ENCODE results near the gene PARD3.
"Not testable (repeated sequence)": the region's sequence is repeated elsewhere in the genome, so short reads cannot be mapped to it uniquely, and the experiment has no call there.

The PARD3 gene

DNA sequence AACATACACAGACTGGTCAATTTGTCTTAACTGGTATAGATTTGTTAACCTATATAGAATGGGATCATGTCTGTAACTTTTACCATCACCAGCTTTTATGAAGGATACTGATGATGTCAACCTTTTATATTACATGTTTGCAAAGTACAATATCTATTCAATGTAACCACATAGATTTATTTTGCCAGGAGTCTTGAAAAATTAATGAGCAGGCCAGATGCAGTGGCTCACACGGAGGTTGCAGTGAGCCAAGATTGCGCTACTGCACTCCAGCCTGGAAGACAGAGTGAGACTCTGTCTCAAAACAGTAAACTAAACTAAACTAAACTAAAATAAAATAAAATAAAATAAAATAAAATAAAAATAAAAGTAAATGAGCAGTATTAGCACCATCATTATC is 30.0 kb upstream of the PARD3 start:
- H3K4me3 ChIP-seq (ENCODE audit: low read depth in 1 of 2, low read length in 2 of 2): no peak overlapping the region
- H3K27me3 ChIP-seq (ENCODE audit: low read depth, low read length): no peaks in the 10 kb centered on the region
- H3K9me3 ChIP-seq (ENCODE audit: control insufficient read depth in 1 of 2, low read length in 2 of 2): no peaks in the 10 kb centered on the region
- no peak overlapping the region for H3K27ac ChIP-seq (ENCODE audit: low read length)
- H3K4me1 ChIP-seq (ENCODE audit: control insufficient read depth in 1 of 2, insufficient read depth in 2 of 2, low read length in 2 of 2): no peaks in the 10 kb centered on the region
- H3K36me3 ChIP-seq (ENCODE audit: control insufficient read depth in 1 of 2, insufficient read depth in 2 of 2, low read length in 2 of 2): no peaks in the 10 kb centered on the region

DNA sequence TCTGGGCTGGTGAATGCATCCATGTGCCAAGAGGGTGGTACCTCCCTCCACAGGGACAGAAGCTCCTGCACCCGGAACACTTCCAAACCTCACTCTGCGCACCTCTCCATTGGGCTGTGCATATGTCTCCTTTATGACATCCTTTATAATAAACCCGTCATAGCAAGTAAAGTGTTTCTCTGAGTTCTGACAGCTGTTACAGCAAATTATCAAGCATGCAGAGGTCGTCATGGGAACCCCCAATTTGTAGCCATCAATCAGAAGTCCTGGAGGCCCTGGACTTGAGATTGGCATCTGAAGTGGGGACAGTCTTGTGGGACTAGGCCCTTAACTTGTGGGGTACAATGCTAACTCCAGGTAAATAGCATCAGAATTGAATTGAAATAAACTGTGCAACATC is 29.4 kb upstream of the PARD3 start:
- Histone ChIP-seq H3K27me3 (ENCODE audit: low read depth, low read length) (no peaks in the 10 kb centered on the region), H3K9me3 (ENCODE audit: control insufficient read depth in 1 of 2, low read length in 2 of 2) (no peaks in the 10 kb centered on the region), H3K27ac (ENCODE audit: low read length) (no peak overlapping the region), H3K36me3 (ENCODE audit: control insufficient read depth in 1 of 2, insufficient read depth in 2 of 2, low read length in 2 of 2) (no peaks in the 10 kb centered on the region), H3K4me3 (ENCODE audit: low read depth in 1 of 2, low read length in 2 of 2) (no peak overlapping the region), H3K4me1 (ENCODE audit: control insufficient read depth in 1 of 2, insufficient read depth in 2 of 2, low read length in 2 of 2) (no peaks in the 10 kb centered on the region)

DNA sequence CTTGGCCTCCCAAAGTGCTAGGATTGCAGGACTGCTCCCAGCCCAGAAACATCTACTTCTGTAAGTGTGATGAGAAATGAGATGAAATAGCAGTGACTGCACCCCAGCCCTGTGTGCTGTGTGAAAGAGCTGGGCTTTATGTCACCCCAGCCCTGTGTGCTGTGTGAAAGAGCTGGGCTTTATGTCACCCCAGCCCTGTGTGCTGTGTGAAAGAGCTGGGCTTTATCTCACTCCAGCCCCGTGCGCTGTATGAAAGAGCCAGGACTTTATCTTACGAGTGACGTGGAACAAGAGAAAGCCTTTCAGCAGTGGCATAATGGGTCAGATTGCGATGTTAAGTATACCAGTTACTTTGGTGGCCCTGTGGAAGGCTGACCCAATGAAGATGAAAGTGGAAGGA is 28.4 kb upstream of the PARD3 start:
- H3K9me3 ChIP-seq (ENCODE audit: control insufficient read depth in 1 of 2, low read length in 2 of 2); H3K4me1 ChIP-seq (ENCODE audit: control insufficient read depth in 1 of 2, insufficient read depth in 2 of 2, low read length in 2 of 2); H3K36me3 ChIP-seq (ENCODE audit: control insufficient read depth in 1 of 2, insufficient read depth in 2 of 2, low read length in 2 of 2); H3K4me3 ChIP-seq (ENCODE audit: low read depth in 1 of 2, low read length in 2 of 2); H3K27me3 ChIP-seq (ENCODE audit: low read depth, low read length); H3K27ac ChIP-seq (ENCODE audit: low read length): not testable (repeated sequence)

DNA sequence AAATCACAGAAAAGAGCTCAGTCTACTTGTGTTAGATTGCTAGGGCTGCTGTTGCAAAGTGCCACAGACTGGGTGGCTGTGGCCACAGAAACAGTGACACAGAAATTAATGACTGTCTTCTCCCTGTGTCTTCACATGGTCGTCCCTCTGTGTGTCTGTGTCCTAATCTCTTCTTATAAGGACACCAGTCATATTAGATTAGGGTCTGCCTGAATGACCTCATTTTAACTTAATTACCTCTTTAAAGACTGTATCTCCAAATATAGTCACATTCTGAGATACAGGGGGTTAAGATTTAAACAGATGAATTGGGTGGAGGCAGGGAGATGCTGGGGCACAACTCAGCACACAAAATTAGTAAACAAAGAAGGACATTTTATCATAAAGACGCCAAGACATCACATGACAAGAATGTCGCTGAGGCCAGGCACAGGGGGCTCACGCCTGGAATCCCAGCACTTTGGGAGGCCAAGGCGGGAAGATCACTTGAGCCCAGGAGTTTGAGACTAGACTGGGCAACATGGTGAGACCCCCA is 23.3 kb upstream of the PARD3 start:
- H3K4me1 ChIP-seq (ENCODE audit: control insufficient read depth in 1 of 2, insufficient read depth in 2 of 2, low read length in 2 of 2): no peaks in the 10 kb centered on the region
- no peaks in the 10 kb centered on the region for H3K36me3 ChIP-seq (ENCODE audit: control insufficient read depth in 1 of 2, insufficient read depth in 2 of 2, low read length in 2 of 2)
- H3K27ac ChIP-seq (ENCODE audit: low read length): no peak overlapping the region
- no peak overlapping the region for H3K4me3 ChIP-seq (ENCODE audit: low read depth in 1 of 2, low read length in 2 of 2)
- no peaks in the 10 kb centered on the region for H3K27me3 ChIP-seq (ENCODE audit: low read depth, low read length)
- no peaks in the 10 kb centered on the region for H3K9me3 ChIP-seq (ENCODE audit: control insufficient read depth in 1 of 2, low read length in 2 of 2)

DNA sequence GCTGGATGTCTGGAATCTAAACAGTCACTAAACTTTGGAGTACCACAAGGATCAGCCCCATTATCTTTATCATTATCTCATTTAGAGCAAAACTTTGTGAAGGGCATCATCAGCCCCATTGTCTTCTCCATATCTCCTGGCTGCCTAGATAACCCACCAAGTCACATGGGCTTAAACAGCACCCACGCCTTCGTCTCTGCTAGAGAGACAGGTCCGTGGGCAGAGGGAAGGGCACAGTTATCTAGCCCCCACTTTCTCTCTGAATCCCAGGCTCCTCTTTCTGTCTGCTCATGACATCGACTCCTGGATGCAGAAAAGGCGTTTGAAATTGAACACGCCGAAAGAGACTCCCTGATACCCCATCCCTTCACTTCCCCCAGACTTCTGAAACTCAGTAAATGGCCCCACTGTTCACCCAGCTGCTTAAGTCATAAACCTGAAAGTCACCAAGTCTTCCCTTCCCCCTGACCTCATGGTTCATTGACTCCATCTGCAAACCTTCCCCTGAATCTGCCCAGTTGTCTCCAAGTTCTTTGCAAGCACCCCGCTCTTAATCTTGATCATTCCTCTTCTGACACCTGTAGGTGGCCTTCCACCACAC is 20.9 kb upstream of the PARD3 start:
- Histone ChIP-seq H3K4me3 (ENCODE audit: low read depth in 1 of 2, low read length in 2 of 2) (no peak overlapping the region), H3K27ac (ENCODE audit: low read length) (no peak overlapping the region), H3K27me3 (ENCODE audit: low read depth, low read length) (peaks cover 4% of the 10 kb centered on the region), H3K36me3 (ENCODE audit: control insufficient read depth in 1 of 2, insufficient read depth in 2 of 2, low read length in 2 of 2) (no peaks in the 10 kb centered on the region), H3K4me1 (ENCODE audit: control insufficient read depth in 1 of 2, insufficient read depth in 2 of 2, low read length in 2 of 2) (no peaks in the 10 kb centered on the region), H3K9me3 (ENCODE audit: control insufficient read depth in 1 of 2, low read length in 2 of 2) (no peaks in the 10 kb centered on the region)

DNA sequence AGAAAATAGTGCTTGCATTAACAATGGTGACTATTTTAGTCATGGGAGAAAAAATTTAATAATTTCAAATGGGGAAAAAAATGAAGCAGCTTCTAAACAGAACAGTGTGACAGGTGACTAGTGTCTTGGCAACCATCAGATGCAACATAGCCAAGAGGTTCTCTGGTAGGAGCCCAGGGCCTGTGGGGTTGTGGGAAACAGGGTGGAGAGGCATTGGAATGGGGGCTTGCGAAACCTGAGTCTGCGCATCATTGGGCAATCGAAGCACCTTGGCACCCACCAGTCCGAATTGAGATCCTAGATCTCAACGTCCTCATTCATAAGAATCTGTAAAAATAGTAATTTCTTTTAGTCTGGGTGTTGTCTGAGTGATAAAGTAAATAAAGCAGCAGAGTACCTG is 19.2 kb upstream of the PARD3 start:
- Histone ChIP-seq H3K4me3 (ENCODE audit: low read depth in 1 of 2, low read length in 2 of 2) (no peak overlapping the region), H3K9me3 (ENCODE audit: control insufficient read depth in 1 of 2, low read length in 2 of 2) (no peaks in the 10 kb centered on the region), H3K36me3 (ENCODE audit: control insufficient read depth in 1 of 2, insufficient read depth in 2 of 2, low read length in 2 of 2) (no peaks in the 10 kb centered on the region), H3K4me1 (ENCODE audit: control insufficient read depth in 1 of 2, insufficient read depth in 2 of 2, low read length in 2 of 2) (no peaks in the 10 kb centered on the region), H3K27ac (ENCODE audit: low read length) (no peak overlapping the region), H3K27me3 (ENCODE audit: low read depth, low read length) (peaks cover 4% of the 10 kb centered on the region)

DNA sequence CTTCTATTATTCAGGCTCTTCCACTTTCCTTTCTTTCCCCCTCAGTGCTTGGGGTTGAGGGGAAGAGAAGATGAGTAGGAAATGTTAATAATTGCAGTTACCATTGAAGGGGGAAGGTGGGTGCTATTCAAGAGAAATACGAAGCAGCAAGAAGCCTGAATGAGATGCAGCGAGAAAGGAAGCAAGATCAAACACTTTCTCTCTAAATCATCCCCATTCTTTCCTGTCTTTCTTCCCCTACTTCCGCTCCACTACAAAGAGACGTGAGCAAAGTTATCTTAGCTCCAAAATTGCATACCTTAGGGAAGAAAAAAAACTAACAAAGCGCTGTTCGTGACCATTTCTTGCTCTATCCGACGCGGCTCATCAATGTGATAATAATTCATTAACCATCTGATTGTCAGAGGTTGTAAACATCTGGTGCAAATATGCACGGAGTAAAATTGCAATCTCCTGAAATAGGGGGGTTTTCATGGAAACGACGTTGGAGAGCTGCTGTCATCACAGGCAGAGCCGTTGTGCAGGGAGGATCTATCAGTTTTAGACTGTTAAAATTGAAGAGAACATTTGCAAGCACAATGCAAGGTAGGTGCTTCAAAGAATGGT is 15.2 kb upstream of the PARD3 start:
- H3K4me3 ChIP-seq (ENCODE audit: low read depth in 1 of 2, low read length in 2 of 2): no peak overlapping the region
- no peaks in the 10 kb centered on the region for H3K9me3 ChIP-seq (ENCODE audit: control insufficient read depth in 1 of 2, low read length in 2 of 2)
- H3K27me3 ChIP-seq (ENCODE audit: low read depth, low read length): peaks cover 4% of the 10 kb centered on the region
- H3K27ac ChIP-seq (ENCODE audit: low read length): no peak overlapping the region
- H3K36me3 ChIP-seq (ENCODE audit: control insufficient read depth in 1 of 2, insufficient read depth in 2 of 2, low read length in 2 of 2): no peaks in the 10 kb centered on the region
- no peaks in the 10 kb centered on the region for H3K4me1 ChIP-seq (ENCODE audit: control insufficient read depth in 1 of 2, insufficient read depth in 2 of 2, low read length in 2 of 2)

DNA sequence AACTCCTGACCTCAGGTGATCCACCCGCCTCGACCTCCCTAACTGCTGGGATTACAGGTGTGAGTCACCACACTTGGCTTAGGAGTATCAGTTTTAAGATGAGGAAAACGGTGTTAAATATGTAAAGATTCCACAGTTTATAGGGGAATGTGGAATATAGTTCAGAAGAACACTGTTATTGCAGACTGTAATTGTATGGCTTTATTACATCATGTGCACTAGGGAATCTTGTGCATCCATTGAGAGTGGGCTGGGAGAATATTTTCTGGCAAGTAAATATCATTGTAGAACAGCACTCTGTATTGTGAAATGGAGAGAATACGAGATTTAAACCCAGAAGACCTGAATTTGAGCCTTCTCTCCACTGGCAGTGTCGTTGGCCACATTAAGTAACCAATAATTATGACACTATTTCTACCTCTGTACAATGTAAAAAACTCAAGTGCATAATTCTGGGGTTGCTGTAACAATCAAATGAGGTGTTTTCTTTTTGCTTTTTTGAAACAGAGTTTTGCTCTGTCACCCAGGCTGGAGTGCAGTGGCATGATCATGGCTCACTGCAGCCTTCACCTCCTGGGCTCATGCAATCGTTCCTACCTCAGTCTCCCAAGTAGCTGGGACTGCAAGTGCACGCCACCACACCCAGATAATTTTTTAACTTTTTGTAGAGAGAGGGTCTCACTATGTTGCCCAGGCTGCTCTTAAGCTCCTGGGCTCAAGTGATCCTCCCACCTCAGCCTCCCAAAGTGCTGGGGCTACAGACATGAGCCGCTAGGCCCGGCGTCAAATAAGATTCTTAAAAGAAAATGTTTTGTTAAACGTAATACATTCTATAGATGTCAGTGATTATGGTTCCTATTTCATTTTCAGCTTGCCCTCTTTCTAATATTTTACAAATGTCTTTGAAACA is 12.0 kb upstream of the PARD3 start:
- no peaks in the 10 kb centered on the region for H3K4me1 ChIP-seq (ENCODE audit: control insufficient read depth in 1 of 2, insufficient read depth in 2 of 2, low read length in 2 of 2)
- peaks cover 4% of the 10 kb centered on the region for H3K27me3 ChIP-seq (ENCODE audit: low read depth, low read length)
- no peak overlapping the region for H3K27ac ChIP-seq (ENCODE audit: low read length)
- no peaks in the 10 kb centered on the region for H3K9me3 ChIP-seq (ENCODE audit: control insufficient read depth in 1 of 2, low read length in 2 of 2)
- no peaks in the 10 kb centered on the region for H3K36me3 ChIP-seq (ENCODE audit: control insufficient read depth in 1 of 2, insufficient read depth in 2 of 2, low read length in 2 of 2)
- no peak overlapping the region for H3K4me3 ChIP-seq (ENCODE audit: low read depth in 1 of 2, low read length in 2 of 2)

DNA sequence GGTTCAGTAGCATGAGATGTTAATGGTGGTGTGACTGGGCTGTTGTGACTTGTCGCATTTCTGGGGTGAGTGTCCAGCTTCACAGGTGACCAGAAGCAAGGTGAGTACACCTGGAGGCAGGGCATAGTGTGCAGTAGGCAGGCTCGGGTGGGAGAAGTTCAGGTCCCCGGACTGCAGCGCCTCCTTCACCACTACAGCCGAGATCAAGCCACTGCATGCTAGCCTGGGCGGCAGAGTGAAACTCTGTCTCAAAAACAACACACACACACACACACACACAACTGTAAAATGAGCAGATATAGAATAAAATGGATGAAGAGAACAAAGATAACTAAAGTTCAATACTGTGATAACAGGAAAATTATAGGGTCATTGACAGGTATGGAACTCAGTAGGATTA is 11.1 kb upstream of the PARD3 start:
- Histone ChIP-seq H3K27me3 (ENCODE audit: low read depth, low read length) (no peaks in the 10 kb centered on the region), H3K4me1 (ENCODE audit: control insufficient read depth in 1 of 2, insufficient read depth in 2 of 2, low read length in 2 of 2) (no peaks in the 10 kb centered on the region), H3K36me3 (ENCODE audit: control insufficient read depth in 1 of 2, insufficient read depth in 2 of 2, low read length in 2 of 2) (no peaks in the 10 kb centered on the region), H3K27ac (ENCODE audit: low read length) (no peak overlapping the region), H3K4me3 (ENCODE audit: low read depth in 1 of 2, low read length in 2 of 2) (no peak overlapping the region), H3K9me3 (ENCODE audit: control insufficient read depth in 1 of 2, low read length in 2 of 2) (no peaks in the 10 kb centered on the region)

DNA sequence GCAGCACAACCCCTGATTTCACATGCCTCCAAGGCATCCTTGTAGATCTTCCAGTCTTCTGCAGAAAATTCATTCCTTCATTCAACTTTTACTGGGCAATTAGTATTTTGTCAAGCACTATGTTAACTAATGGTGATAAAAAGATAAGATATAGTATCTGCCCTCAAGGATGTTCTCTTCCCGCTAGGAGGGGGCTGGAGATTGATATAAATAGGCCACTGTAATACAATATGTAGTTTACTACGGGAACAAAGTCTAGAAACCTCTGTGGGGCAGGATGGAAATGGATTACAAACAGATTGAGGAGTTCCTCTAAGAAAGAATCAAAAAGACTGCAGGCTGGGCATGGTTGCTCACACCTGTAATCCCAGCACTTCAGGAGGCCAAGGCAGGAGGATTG is 10.3 kb upstream of the PARD3 start:
- Histone ChIP-seq H3K9me3 (ENCODE audit: control insufficient read depth in 1 of 2, low read length in 2 of 2) (no peaks in the 10 kb centered on the region), H3K4me1 (ENCODE audit: control insufficient read depth in 1 of 2, insufficient read depth in 2 of 2, low read length in 2 of 2) (no peaks in the 10 kb centered on the region), H3K4me3 (ENCODE audit: low read depth in 1 of 2, low read length in 2 of 2) (no peak overlapping the region), H3K27ac (ENCODE audit: low read length) (no peak overlapping the region), H3K27me3 (ENCODE audit: low read depth, low read length) (no peaks in the 10 kb centered on the region), H3K36me3 (ENCODE audit: control insufficient read depth in 1 of 2, insufficient read depth in 2 of 2, low read length in 2 of 2) (no peaks in the 10 kb centered on the region)

DNA sequence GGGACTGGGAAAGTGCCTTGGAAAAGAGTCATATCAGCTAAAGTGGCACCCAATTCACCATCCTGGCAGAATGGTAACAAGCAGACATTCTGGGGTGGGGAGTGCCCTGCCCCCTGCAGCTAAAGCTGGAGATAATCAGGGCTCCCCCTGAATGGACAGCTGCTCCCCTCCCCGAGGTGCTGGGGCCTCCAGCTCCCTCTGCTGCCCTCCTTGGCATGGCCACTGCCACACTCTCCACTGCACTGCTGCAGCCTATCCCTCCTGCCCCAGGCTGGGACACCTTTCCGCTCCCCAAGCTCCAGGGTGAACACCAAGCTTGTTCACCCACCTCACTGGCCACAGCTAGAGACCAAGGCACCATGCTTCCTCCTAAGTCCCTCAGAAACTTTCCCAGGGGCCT is 9.8 kb upstream of the PARD3 start:
- Histone ChIP-seq H3K27me3 (ENCODE audit: low read depth, low read length) (no peaks in the 10 kb centered on the region), H3K9me3 (ENCODE audit: control insufficient read depth in 1 of 2, low read length in 2 of 2) (no peaks in the 10 kb centered on the region), H3K27ac (ENCODE audit: low read length) (no peak overlapping the region), H3K4me1 (ENCODE audit: control insufficient read depth in 1 of 2, insufficient read depth in 2 of 2, low read length in 2 of 2) (no peaks in the 10 kb centered on the region), H3K36me3 (ENCODE audit: control insufficient read depth in 1 of 2, insufficient read depth in 2 of 2, low read length in 2 of 2) (no peaks in the 10 kb centered on the region), H3K4me3 (ENCODE audit: low read depth in 1 of 2, low read length in 2 of 2) (no peak overlapping the region)

Data from muscle layer of duodenum (tissue), 2 donors.